Vagina (tissue), 2 donors: ENCODE results near the gene KRT14.

Source experiments
- POLR2A ChIP-seq, 2 donors: fragments of 450-650 bp; IDR thresholded peaks; one replicate each; pipeline ENCODE4 v1.6.1; 2017; ENCODE audit warnings: antibody characterized with exemption in 2 of 2, mild to moderate bottlenecking in 2 of 2, moderate library complexity in 2 of 2
- TF ChIP-seq, protein P1 (sequence below), 3 experiments: fragments of 450-650 bp in 2 of 3; fragments of 200-600 bp in 1 of 3; sonication (generic) in 1 of 3; IDR thresholded peaks; one replicate each; pipeline ENCODE4 v1.5.1; 2017 to 2019; ENCODE audit warnings: antibody characterized with exemption in 3 of 3, mild to moderate bottlenecking in 2 of 3, moderate library complexity in 2 of 3

DNA sequence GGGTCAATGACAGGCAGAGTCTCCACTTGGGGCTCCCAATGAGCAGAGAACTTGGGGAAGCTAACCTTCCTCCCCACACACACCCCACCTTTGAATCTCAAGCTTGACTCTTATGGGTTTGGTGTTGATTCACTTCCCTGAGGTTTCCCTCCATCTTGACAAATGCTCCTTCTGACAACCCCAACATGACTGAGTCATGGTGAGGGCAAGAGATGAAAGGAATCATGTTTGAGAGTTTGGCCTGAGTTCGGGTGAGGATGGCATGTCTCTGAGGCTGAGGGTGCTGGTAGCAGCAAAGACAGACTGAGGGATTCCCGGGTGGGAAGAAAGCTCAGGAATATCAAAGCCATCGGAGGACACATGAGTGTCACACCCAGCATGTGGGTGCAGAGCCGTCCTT is 33.5 kb downstream of the KRT14 start:
- TF ChIP-seq, protein P1, sequence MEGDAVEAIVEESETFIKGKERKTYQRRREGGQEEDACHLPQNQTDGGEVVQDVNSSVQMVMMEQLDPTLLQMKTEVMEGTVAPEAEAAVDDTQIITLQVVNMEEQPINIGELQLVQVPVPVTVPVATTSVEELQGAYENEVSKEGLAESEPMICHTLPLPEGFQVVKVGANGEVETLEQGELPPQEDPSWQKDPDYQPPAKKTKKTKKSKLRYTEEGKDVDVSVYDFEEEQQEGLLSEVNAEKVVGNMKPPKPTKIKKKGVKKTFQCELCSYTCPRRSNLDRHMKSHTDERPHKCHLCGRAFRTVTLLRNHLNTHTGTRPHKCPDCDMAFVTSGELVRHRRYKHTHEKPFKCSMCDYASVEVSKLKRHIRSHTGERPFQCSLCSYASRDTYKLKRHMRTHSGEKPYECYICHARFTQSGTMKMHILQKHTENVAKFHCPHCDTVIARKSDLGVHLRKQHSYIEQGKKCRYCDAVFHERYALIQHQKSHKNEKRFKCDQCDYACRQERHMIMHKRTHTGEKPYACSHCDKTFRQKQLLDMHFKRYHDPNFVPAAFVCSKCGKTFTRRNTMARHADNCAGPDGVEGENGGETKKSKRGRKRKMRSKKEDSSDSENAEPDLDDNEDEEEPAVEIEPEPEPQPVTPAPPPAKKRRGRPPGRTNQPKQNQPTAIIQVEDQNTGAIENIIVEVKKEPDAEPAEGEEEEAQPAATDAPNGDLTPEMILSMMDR (IDR thresholded peaks at IDR 0.05): no peak
- TF ChIP-seq POLR2A (IDR thresholded peaks at IDR 0.05): no peak
